Hematopoietic multipotent progenitor cell treated with erythropoietin and hydrocortisone succinate and interleukin-3 and kit ligand, for 6 days (in vitro differentiated cells): ENCODE results near the gene PRMT1.
"Not testable (repeated sequence)": the region's sequence is repeated elsewhere in the genome, so short reads cannot be mapped to it uniquely, and the experiment has no call there.

Experiments
- DNase-seq: peaks from one replicate; pipeline ENCODE4 v3.0.0-alpha.2; 2015

Gene PRMT1

DNA sequence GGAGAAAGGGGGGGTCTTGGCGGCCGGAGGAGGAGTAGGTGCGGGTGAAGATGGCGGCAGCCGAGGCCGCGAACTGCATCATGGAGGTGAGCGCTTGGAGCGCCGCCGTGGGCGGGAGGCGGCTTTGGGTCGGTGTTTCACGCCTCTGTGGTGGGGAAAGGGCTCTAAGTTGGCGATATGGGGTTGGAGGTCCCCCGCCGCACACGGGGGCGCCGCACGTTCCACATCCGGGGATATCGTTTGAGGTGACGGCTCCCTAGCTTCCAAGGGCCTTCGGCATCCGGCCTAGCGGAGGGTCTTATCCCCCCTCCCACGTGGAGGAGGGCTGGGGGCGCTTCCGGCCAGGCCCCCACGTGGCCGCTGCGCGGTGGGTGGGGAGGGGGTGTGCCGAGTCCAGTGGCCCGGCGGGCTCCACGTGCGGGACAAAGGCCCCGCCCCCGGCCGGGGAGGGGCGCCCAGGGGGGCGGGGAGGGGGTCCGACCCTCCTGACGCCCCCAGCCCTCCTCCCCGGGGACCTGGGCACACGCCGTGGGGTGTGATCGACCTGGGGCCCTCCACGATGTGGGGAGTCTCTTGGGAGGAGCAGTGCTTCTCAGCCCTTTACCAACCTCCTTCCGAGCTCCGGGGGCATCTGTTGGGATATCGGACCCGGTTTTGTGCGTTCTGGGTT lies at the start of gene PRMT1:
TSS of gene PRMT1 (plus strand) at position 41 of the 670 bp plus-strand sequence. CDS start at position 51, 10 bp downstream.
- peak; percentile 49 for DNase-seq

DNA sequence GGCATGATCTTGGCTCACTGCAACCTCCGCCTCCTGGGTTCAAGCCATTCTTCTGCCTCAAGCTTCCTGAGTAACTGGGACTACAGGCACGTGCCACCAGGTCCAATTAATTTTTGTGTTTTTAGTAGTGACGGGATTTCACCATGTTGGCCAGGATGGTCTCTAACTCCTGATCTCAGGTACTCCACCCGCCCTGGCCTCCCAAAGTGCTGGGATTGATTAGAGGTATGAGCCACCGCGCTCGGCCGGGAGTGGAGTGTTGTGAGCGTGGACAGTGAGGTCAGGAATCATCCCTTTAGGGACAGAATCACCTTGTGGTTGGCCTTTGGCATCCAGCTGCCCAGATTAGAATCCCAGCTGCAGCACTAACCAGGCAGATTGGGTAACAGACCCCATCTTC lies 47.4 kb upstream of the PRMT1 start:
- no peak for DNase-seq

GRCh38 chr19:49631014-49631588 lies 46.0 kb upstream of the PRMT1 start:
- no peak for DNase-seq

DNA sequence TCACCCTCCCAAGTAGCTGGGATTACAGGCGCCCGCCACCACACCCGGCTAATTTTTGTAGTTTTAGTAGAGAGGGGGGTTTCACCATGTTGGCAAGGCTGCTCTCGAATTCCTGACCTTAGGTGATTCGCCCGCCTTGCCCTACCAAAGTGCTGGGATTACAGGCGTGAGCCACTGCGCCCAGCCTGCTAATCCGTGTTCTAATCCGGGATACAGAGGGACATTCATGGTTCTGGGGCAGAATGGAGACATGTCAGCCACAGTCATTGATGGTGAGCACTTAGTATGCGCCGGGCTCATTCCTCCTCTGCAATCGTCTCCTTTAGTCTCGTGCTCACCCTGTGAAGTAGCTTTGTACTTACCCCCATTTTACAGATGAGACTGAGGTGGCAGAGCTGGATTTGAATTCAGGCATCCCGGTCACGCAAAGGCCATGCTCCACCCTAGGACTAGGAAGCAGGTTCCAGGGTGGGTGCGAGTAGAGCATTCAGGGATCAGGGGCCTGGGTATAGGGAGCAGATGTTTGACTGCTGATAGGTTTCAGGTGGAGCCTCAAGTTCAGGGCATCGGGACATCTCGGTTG lies 45.4 kb upstream of the PRMT1 start:
- DNase-seq = no peak

GRCh38 chr19:49632576-49632975 lies 44.5 kb upstream of the PRMT1 start:
- no peak for DNase-seq

GRCh38 chr19:49633273-49633672 lies 43.8 kb upstream of the PRMT1 start:
- not testable (repeated sequence) for DNase-seq

GRCh38 chr19:49635530-49636232 lies 41.4 kb upstream of the PRMT1 start:
- DNase-seq = peak; percentile 18

GRCh38 chr19:49636233-49636932 lies 40.7 kb upstream of the PRMT1 start:
- DNase-seq = no peak

- DNase-seq = peak; percentile 61
Observed at GRCh38 chr19:49637821-49638738, 39.0 kb upstream of the PRMT1 start.

DNA sequence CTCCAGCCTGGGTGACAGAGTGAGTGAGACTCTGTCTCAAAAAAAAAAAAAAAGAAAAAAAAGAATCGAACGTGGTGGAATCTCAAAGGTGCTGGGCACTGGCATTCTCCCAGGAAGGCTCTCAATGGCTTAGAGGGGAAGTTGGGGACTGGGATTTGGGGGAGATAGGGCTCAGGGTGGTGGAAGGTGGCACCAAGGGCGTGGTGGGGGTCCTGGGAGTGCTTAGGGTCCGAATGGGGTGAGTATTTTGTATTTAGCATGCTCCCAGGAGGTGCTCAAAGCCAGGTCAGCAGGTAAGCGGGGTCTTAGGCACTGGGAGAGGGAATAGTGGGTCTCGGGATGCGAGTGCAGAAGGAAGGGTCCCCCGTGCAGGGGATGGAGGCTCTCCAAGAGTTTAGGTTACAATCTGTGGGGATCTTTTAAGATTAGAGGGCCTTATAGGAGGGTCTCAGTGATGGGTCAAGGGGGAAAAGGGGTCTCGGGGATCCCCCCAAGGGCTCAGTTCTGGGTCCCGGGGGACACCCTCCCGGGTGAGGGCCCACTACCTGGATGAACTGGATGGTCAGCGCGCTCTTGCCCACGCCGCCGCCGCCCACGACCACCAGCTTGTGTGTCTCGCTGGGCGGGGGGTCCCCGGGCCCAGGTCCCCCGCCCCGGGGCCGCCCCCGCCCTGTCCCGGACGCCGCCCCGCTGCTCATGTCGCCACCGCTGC lies 37.5 kb upstream of the PRMT1 start:
- DNase-seq = no peak

- DNase-seq = peak; percentile 100
Observed at GRCh38 chr19:49640113-49640898, 36.8 kb upstream of the PRMT1 start, which contains the start of gene RRAS. Gene RRAS, minus strand, starts transcription at chr19:49640143. Its CDS starts 45 bp downstream, at chr19:49640098.

GRCh38 chr19:49641688-49642491 lies 35.2 kb upstream of the PRMT1 start, which contains the start of gene SCAF1:
Gene SCAF1, plus strand, starts transcription at chr19:49642209. Its CDS starts 2,818 bp downstream, at chr19:49645027.
- DNase-seq = peak; percentile 99

DNA sequence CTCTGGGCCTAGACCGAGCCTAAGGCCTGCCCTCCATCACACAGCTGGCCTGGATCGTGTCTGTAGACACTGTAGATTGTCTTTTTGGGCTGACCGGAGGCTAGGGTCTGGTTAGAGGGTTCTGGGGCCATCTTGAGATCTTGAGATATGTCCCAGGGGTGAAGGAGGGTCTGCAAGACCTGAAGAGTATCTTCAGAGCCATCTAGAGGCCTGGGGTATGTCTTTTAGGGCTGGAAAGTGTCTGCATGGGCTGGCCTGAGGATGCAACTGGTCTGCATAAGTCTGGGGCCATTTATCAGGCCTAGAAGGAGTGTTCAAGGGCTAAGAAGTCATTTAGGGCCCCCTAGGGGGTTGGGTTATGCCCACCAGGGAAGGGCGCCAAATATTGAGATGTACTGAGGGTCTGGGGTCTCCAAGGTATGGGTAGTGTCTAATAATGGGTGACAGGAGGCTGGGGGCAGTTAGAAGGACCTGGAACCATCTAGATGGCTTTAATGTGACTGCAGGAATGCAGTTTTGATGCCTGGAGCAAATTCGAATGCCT lies 34.5 kb upstream of the PRMT1 start:
- peak; percentile 49 for DNase-seq

GRCh38 chr19:49643466-49643865 lies 33.6 kb upstream of the PRMT1 start:
- peak; percentile 67 for DNase-seq

DNA sequence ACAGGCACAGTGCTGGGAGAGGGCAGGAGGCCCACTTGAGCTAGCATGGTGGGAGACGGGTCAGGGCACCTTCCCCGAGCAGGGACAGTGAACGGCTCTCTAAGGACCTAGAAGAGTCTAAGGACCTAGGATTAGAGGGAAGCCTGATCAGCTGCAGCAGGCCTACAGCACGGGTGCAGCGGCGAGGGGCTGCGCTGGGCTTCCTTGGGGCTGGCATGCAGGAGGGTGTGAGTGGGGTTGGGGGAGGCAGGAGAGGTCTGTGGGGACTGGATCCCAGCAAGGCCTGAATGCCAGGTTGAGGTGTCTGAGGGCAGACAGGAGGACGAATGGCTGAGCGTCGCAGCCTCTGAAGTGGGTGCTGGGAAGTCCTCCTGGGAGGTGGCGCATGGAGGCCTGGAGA lies 31.5 kb upstream of the PRMT1 start:
- no peak for DNase-seq

- no peak for DNase-seq
Observed at GRCh38 chr19:49645995-49646394, 31.1 kb upstream of the PRMT1 start.

DNA sequence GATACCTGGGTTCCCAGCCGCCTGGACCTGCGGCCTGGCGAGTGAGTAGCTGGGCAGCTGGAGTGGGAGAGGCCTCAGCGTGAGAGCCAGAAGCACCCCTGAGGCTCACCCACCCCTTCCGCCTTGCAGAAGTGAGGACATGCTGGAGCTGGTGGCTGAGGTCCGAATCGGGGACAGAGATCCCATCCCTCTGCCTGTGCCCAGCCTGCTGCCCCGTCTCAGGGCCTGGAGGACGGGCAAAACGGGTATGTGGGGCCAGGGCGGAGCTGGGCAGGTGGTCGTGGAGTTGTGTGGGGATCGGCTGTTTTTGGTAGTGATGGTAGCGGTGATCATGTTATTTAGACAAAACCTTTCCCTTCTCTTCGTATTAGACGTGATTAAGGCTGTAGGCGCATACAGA lies 30.5 kb upstream of the PRMT1 start:
- DNase-seq = no peak

GRCh38 chr19:49651029-49651819 lies 25.8 kb upstream of the PRMT1 start:
- no peak for DNase-seq
